Trophoblast cell (in vitro differentiated cells and primary cell): ENCODE measurements around the gene PIK3R1.

Experiments
- DNase-seq, 2 donors: peaks; one replicate each; pipeline ENCODE4 v3.0.0-alpha.2; 2016
- H2AFZ ChIP-seq: 2 replicates; pipeline ENCODE4 v1.6.1; 2013; ENCODE audit warnings: low read length, moderate library complexity, mild to moderate bottlenecking; ENCODE audit not compliant: insufficient read depth, poor library complexity
- H2AK5ac ChIP-seq: 2 replicates; pipeline ENCODE4 v1.6.1; 2013; ENCODE audit warnings: mild to moderate bottlenecking, low read length
- H2BK120ac ChIP-seq: 2 replicates; pipeline ENCODE4 v1.6.1; 2013; ENCODE audit warnings: low read length, mild to moderate bottlenecking, moderate library complexity; ENCODE audit not compliant: insufficient read depth, poor library complexity
- H2BK12ac ChIP-seq: 2 replicates; pipeline ENCODE4 v1.6.1; 2013; ENCODE audit warnings: mild to moderate bottlenecking, low read length, moderate library complexity
- H2BK5ac ChIP-seq: 2 replicates; pipeline ENCODE4 v1.6.1; 2013; ENCODE audit warnings: low read length, low read depth, moderate library complexity, mild to moderate bottlenecking; ENCODE audit not compliant: poor library complexity
- H3K14ac ChIP-seq: 2 replicates; pipeline ENCODE4 v1.6.1; 2013; ENCODE audit warnings: mild to moderate bottlenecking, low read length
- H3K18ac ChIP-seq: 2 replicates; pipeline ENCODE4 v1.6.1; 2013; ENCODE audit warnings: mild to moderate bottlenecking, low read length
- H3K23ac ChIP-seq: 2 replicates; pipeline ENCODE4 v1.6.1; 2013; ENCODE audit warnings: low read length
- H3K27ac ChIP-seq: 2 replicates; pipeline ENCODE4 v1.5.1; 2013; ENCODE audit warnings: low read depth, mild to moderate bottlenecking, inconsistent platforms, low read length, moderate library complexity
- H3K27me3 ChIP-seq: 2 replicates; pipeline ENCODE4 v1.6.1; 2013; ENCODE audit warnings: inconsistent platforms, mild to moderate bottlenecking, low read length, moderate library complexity; ENCODE audit not compliant: insufficient read depth
- H3K36me3 ChIP-seq, 2 experiments: 1 replicate in 1 of 2; 2 replicates in 1 of 2; pipeline ENCODE4 v1.6.1; 2013; ENCODE audit warnings: low read length in 2 of 2, mild to moderate bottlenecking in 2 of 2, moderate library complexity in 1 of 2; ENCODE audit not compliant: insufficient read depth in 2 of 2, control insufficient read depth in 1 of 2
- H3K4ac ChIP-seq: 2 replicates; pipeline ENCODE4 v1.6.1; 2013; ENCODE audit warnings: low read depth, mild to moderate bottlenecking, low read length, moderate library complexity
- H3K4me1 ChIP-seq, 2 experiments: 1 replicate in 1 of 2; 2 replicates in 1 of 2; pipeline ENCODE4 v1.6.1; 2013; ENCODE audit warnings: low read length in 2 of 2, mild to moderate bottlenecking in 2 of 2, moderate library complexity in 1 of 2; ENCODE audit not compliant: insufficient read depth in 2 of 2, control insufficient read depth in 1 of 2
- H3K4me2 ChIP-seq: 2 replicates; pipeline ENCODE4 v1.6.1; 2013; ENCODE audit warnings: inconsistent platforms, mild to moderate bottlenecking, low read length, moderate library complexity
- H3K4me3 ChIP-seq: 2 replicates; pipeline ENCODE4 v1.5.1; 2013; ENCODE audit warnings: mild to moderate bottlenecking, low read depth, low read length, inconsistent platforms
- H3K79me1 ChIP-seq: one replicate; pipeline ENCODE4 v1.6.1; 2013; ENCODE audit warnings: low read length
- H3K79me2 ChIP-seq: 2 replicates; pipeline ENCODE4 v1.6.1; 2013; ENCODE audit warnings: low read length, mild to moderate bottlenecking; ENCODE audit not compliant: control insufficient read depth, insufficient read depth, poor library complexity
- H3K9ac ChIP-seq: 2 replicates; pipeline ENCODE4 v1.6.1; 2013; ENCODE audit warnings: mild to moderate bottlenecking, low read length
- H3K9me3 ChIP-seq: 2 replicates; pipeline ENCODE4 v1.6.1; 2013; ENCODE audit warnings: low read depth, mild to moderate bottlenecking, control low read depth, inconsistent platforms, low read length; ENCODE audit not compliant: insufficient read depth
- H4K12ac ChIP-seq: 2 replicates; pipeline ENCODE4 v1.6.1; 2013; ENCODE audit warnings: low read depth, mild to moderate bottlenecking, low read length, moderate library complexity
- H4K8ac ChIP-seq: 2 replicates; pipeline ENCODE4 v1.6.1; 2013; ENCODE audit warnings: low read depth, mild to moderate bottlenecking, low read length, moderate library complexity
- H4K91ac ChIP-seq: one replicate; pipeline ENCODE4 v1.6.1; 2013; ENCODE audit warnings: low read depth, mild to moderate bottlenecking, low read length, moderate library complexity
- WGBS: extraction: QIAGEN DNeasy Blood & Tissue Kit; methylation state at CpG from one replicate; pipeline ENCODE4 v1.1.7; 2013; ENCODE audit warnings: missing lambda C conversion rate; ENCODE audit not compliant: insufficient read length, insufficient coverage; ENCODE audit errors: extremely low coverage; 5-methylcytosine and 5-hydroxymethylcytosine counted together

Gene PIK3R1

GRCh38 chr5:68193481-68194036 is 22.0 kb upstream of the PIK3R1 start:
- Histone ChIP-seq H2AFZ (no peak overlapping the region), H3K36me3 (no peaks in the 10 kb centered on the region), H3K4me2 (no peak overlapping the region), H3K4me1 (peaks cover 4 to 6% of the 10 kb centered on the region in 2 experiments), H2BK5ac (no peak overlapping the region), H3K27me3 (no peaks in the 10 kb centered on the region), H3K14ac (no peak overlapping the region), H3K23ac (no peak overlapping the region), H3K18ac (no peak overlapping the region), H3K27ac (peak overlapping the region; percentile 18), H3K9ac (no peak overlapping the region), H3K4me3 (no peak overlapping the region), H4K91ac (no peak overlapping the region), H4K12ac (no peak overlapping the region), H2BK120ac (no peak overlapping the region), H3K79me2 (no peaks in the 10 kb centered on the region), H2BK12ac (no peak overlapping the region), H2AK5ac (no peak overlapping the region), H3K79me1 (peaks cover 7% of the 10 kb centered on the region), H3K4ac (no peak overlapping the region), H4K8ac (no peak overlapping the region), H3K9me3 (no peaks in the 10 kb centered on the region)
- WGBS, result no CpG with 5 or more reads among the region's 3 CpGs
- no peak for DNase-seq

- Histone ChIP-seq H3K18ac (no peak overlapping the region), H3K4me3 (no peak overlapping the region), H4K12ac (no peak overlapping the region), H2AK5ac (no peak overlapping the region), H3K9me3 (no peaks in the 10 kb centered on the region), H3K79me2 (no peaks in the 10 kb centered on the region), H2BK5ac (no peak overlapping the region), H3K79me1 (peaks cover 7% of the 10 kb centered on the region), H3K27ac (no peak overlapping the region), H3K4me1 (peaks cover 4 to 6% of the 10 kb centered on the region in 2 experiments), H3K14ac (peak overlapping the region; percentile 34), H3K36me3 (no peaks in the 10 kb centered on the region), H2BK120ac (no peak overlapping the region), H3K27me3 (no peaks in the 10 kb centered on the region), H3K4ac (no peak overlapping the region), H2AFZ (no peak overlapping the region), H4K8ac (no peak overlapping the region), H2BK12ac (no peak overlapping the region), H3K4me2 (no peak overlapping the region), H4K91ac (no peak overlapping the region), H3K23ac (no peak overlapping the region), H3K9ac (no peak overlapping the region)
- no CpG with 5 or more reads among the region's 2 CpGs for WGBS
- DNase-seq, result no peak
Observed at GRCh38 chr5:68194386-68194785, 21.2 kb upstream of the PIK3R1 start.

- Histone ChIP-seq H2BK12ac (no peak overlapping the region), H2BK5ac (no peak overlapping the region), H3K27me3 (no peaks in the 10 kb centered on the region), H4K8ac (no peak overlapping the region), H3K79me1 (peaks cover 7% of the 10 kb centered on the region), H2AFZ (no peak overlapping the region), H2BK120ac (no peak overlapping the region), H3K36me3 (no peaks in the 10 kb centered on the region), H3K79me2 (no peaks in the 10 kb centered on the region), H4K12ac (no peak overlapping the region), H3K4me3 (no peak overlapping the region), H2AK5ac (no peak overlapping the region), H3K9me3 (no peaks in the 10 kb centered on the region), H3K23ac (no peak overlapping the region), H3K14ac (no peak overlapping the region), H3K9ac (no peak overlapping the region), H4K91ac (no peak overlapping the region), H3K18ac (no peak overlapping the region), H3K4me1 (peaks cover 4 to 6% of the 10 kb centered on the region in 2 experiments), H3K27ac (no peak overlapping the region), H3K4me2 (no peak overlapping the region), H3K4ac (no peak overlapping the region)
- no CpG with 5 or more reads among the region's 3 CpGs for WGBS
- no peak for DNase-seq
Observed at GRCh38 chr5:68195137-68195536, 20.4 kb upstream of the PIK3R1 start.

- H3K27ac ChIP-seq, result no peak overlapping the region
- H3K4ac ChIP-seq, result no peak overlapping the region
- peaks cover 6% of the 10 kb centered on the region for H3K79me1 ChIP-seq
- peak in 1 of 2 donors; percentile 26 for DNase-seq
- no peak overlapping the region for H2AFZ ChIP-seq
- no peak overlapping the region for H3K9ac ChIP-seq
- no peak overlapping the region for H3K4me2 ChIP-seq
- no peak overlapping the region for H3K23ac ChIP-seq
- no peaks in the 10 kb centered on the region for H3K27me3 ChIP-seq
- H2BK12ac ChIP-seq, result no peak overlapping the region
- H3K4me3 ChIP-seq, result no peak overlapping the region
- no peak overlapping the region for H3K14ac ChIP-seq
- no CpG with 5 or more reads among the region's 6 CpGs for WGBS
- no peak overlapping the region for H4K91ac ChIP-seq
- no peaks in the 10 kb centered on the region for H3K79me2 ChIP-seq
- H4K8ac ChIP-seq, result no peak overlapping the region
- no peak overlapping the region for H2BK5ac ChIP-seq
- no peak overlapping the region for H2AK5ac ChIP-seq
- peaks cover 4 to 6% of the 10 kb centered on the region in 2 experiments for H3K4me1 ChIP-seq
- H3K18ac ChIP-seq, result no peak overlapping the region
- H2BK120ac ChIP-seq, result no peak overlapping the region
- no peak overlapping the region for H4K12ac ChIP-seq
- no peaks in the 10 kb centered on the region for H3K36me3 ChIP-seq
- no peaks in the 10 kb centered on the region for H3K9me3 ChIP-seq
Observed at GRCh38 chr5:68196876-68197275, 18.7 kb upstream of the PIK3R1 start.
